GM18499 (cell line): ENCODE results near the gene ATCAY.
"Not testable (repeated sequence)": the region's sequence is repeated elsewhere in the genome, so short reads cannot be mapped to it uniquely, and the experiment has no call there.

Experiments used
- ATAC-seq: cut with Tn5 transposase; IDR thresholded peaks from one replicate; pipeline ENCODE4 v1.9.1; 2021; ENCODE audit warnings: moderate number of reproducible peaks; ENCODE audit not compliant: insufficient read depth, unreplicated experiment

ATCAY gene

DNA sequence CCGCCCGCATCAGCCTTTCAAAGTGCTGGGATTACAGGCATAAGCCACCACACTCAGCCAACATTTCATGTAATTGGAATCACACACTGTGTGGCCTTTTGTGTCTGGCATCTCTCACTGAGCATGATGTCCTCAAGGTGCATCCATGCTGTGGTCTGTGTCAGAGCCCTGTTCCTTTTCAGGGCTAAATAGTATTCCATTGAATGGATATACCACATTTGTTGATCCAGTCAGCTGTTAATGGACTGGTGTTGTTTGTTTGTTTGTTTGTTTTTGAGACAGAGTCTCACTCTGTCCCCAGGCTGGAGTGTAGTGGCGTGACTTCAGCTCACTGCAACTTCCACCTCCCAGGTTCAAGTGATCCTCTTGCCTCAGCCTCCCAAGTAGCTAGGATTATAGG, 17.9 kb downstream of the ATCAY start:
- no peak for ATAC-seq

DNA sequence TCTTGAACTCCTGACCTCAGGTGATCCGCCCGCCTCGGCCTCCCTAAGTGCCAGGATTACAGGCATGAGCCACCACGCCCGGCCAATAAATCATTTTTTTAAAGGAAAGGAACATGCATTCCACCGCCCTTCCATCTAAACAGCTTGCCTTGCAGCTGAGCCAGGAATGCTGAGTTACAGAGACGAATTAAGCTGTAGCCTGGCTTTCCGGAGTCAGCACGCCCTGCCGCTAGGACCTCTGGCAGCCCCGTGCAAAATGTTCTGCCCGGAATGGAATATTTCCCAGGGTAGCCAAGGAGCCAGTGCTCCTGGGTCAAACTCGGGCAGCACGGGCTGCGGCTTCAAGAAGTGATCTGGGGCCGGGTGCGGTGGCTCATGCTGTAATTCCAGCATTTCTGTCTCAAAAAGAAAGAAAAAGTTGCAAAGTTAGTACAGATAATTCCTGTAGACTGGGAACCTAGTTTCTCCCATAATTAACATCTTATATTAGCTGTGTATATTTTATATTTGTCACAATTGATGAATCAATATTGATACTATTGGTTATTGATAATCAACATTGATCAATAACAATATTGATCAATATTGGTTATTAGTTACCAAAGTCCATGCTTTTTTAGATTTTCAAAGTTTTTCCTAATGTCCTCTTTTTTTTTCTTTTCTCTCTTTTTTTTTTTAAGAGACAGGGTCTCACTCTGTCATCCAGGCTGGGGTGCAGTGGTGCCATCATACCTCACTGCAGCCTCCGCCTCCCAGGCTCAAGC, 19.2 kb downstream of the ATCAY start:
- ATAC-seq, result no peak

DNA sequence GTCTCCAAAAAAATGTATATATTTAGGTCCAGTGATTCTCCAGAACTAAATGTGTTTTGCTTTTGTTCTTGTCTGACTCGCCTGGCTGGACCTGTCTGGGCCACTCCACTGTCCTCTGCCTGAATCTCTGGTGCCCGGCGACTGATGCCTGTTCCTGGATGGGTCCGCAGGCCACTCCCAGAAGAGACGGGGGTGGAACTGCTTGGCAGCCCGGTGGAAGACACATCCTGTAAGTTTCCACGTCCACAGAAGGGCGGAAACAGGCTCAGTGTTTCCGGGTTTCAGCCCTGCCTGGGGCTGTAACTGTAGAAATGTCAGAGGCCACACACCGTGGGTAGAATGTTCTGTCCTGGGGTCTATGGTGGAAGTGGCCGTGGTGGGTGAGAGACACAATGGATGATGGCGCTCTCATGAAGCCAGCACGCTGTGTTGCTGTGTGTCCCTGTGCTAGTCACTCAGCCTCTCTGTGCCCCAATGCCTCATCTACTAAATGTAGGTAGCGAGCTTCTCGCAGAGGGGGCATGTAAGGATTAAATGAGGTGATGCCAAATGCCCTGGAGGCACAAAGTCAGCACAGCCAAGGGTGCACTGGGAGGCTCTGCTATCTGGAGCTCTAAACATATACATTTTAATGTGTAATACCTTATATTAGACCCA, 22.0 kb downstream of the ATCAY start:
- ATAC-seq, result no peak

DNA sequence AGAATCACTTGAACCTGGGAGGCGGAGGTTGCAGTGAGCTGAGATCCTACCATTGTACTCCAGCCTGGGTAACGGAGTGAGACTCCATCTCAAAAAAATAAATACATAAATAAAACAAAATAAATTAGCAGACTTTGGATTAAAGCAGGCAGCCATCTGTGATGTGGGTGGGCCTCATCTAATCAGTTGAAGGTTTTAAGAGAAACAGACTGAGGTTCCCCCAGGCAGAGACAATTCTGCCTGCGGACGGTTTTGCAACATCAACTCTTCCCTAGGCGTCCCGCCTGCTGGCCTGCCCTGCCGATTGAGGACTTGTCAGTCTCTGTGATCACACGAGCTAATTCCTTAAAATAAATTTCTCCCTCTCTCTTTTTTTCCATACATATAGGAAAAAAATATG, 23.7 kb downstream of the ATCAY start:
- ATAC-seq, result no peak

DNA sequence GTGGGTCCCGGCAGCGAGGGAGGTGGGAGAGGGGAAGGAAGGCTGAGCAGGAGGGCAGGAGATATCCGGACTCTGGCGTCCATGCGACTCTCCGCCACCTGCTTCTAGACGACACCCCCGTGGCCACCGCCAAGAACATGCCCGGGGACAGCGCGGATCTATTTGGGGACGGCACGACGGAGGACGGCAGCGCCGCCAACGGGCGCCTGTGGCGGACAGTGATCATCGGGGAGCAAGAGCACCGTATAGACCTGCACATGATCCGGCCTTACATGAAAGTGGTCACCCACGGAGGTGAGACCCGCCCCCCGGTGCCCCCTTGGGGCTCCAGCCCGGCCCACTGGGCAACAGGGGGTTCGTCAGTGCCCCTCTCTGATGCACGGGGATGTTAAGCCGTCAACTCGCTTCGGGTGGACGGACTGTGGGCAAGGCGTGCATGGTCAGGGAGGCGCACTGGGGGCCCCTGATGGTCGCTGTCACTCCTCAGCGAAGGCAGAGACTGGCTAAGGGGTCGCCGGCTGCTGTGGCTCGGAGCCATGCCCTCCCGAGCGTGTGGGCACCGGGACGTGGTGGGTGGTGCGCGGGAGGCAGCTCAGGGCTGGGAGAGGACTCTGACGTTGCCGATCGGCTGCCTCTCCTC, 27.3 kb downstream of the ATCAY start:
- no peak for ATAC-seq

DNA sequence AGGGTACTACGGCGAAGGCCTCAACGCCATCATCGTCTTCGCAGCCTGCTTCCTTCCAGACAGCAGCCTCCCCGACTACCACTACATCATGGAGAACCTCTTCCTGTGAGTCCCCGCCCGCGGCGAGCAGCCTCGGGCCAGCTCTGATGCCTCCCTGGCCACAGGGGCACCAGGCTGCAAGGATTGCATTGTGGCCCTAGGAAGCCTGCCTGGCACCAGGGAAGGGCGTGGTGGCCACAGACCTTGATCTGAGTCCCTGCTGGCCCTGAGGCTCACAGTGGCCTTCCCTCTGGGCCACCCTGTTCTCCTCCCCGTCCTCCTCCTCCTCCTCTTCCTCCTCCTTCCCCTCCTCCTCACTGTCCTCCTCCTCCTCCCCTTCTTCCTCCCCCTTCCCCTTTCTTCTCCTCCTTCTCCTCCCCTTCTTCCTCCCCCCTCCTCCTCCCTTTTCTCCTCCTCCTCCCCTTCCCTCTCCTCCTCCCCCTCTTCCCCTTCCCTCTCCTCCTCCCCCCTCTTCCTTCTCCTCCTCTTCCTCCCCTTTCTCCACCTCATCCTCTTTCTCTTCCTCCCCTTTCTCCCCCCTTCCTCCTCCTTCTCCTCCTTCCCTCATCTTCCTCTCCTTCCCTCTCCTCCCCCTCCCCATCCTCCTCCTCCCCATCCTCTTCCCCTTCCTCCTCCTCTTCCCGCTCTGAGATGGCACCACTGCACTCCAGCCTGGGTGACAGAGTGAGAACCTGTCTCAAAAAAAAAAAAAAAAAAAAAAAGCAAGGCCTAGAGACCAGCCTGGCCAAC, 28.0 kb downstream of the ATCAY start:
- no peak for ATAC-seq

DNA sequence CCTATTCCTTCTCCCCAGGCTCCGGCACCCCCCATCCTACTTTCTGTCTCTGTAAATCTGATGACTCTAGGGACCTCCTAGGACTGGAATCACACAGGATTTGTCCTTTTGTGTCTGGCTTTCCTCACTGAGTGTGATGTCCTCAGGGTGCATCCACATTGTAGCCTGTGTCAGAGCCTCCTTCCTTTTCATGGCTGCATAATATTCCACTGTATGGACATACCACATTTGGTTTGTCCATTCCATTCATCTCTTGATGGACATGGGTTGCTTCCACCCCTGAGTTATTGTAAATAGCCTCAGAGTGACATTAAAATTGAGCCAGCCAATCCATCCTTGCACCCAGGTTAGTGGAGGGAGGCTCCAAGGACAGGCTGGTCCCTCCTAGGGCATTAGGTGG, 29.6 kb downstream of the ATCAY start:
- ATAC-seq, result no peak

DNA sequence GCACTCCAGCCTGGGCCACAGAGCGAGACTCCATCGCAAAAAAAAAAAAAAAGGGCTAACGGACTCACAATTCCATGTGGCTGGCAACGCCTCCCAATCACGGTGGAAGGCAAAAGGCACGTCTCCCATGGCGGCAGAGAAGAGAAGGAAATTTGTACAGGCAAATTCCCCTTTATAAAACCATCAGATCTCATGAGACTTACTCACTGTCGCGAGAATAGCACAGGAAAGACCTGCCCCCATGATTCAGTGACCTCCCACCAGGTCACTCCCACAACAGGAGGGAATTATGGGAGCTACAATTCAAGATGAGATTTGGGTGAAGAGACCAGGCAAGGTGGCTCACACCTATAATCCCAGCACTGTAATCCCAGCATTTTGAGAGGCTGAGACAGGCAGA, 33.7 kb downstream of the ATCAY start:
- ATAC-seq, result no peak

DNA sequence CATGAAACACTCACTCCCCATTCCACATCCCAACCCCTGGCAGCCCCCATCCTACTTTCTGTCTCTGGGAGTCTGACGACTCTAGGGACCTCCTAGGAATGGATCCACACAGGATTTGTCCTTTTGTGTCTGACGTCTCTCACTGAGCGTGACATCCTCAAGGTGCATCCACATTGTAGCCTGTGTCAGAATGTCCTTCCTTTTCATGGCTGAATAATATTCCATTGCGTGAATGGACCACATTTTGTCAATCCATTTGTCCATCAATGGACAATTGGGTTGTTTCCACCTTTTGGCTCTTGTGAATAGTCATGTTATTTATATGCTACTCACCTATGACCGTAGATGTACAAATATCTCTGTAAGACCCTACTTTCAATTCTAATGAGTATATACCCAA, 35.5 kb downstream of the ATCAY start:
- no peak for ATAC-seq

DNA sequence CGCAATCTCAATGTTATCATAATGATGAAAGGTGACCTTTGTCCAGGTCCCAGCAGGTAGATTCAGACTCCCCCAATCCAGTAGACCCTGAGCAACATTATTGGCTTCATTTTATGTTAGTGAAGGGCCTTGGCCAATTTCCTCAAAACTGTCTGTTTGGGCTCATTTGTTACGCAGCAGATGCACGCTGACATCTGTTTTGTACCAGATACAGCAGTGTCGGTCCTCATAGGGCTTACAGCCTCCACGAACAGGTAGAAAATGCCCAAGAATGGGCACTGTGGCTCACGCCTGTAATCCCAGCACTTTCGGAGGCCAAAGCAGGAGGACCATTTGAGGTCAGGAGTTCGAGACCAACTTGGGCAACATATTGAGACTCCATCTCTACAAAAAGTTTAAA, 39.3 kb downstream of the ATCAY start:
- ATAC-seq, result no peak

DNA sequence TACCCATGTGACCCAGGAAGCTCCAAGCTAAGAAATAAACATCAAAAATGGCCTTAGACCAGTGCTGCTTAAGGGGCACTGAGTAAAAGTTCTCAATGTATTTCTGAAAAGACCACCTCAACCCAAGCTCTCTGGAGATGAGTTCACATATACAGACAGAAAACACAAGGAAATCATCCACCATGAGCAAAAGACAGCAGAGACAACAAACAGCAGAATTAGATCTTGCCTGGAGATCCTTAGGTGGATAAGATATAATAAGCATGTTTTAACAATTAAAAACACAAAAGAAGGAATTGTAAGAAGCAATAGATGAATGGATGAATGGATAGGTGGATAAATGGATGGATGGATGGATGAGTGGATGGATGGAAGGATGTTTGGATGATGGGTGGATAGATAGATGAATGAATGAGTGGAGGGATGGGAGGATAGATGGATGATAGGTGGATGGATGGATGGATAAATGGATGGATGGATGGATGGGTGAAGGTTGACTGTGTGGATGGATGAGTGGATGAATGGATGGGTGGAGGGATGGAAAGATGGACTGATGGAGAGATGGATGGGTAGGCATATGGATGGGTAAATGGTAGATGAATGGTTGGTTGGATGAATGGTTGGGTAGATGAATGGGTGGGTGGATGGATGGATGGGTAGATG, 42.7 kb downstream of the ATCAY start:
- no peak for ATAC-seq

DNA sequence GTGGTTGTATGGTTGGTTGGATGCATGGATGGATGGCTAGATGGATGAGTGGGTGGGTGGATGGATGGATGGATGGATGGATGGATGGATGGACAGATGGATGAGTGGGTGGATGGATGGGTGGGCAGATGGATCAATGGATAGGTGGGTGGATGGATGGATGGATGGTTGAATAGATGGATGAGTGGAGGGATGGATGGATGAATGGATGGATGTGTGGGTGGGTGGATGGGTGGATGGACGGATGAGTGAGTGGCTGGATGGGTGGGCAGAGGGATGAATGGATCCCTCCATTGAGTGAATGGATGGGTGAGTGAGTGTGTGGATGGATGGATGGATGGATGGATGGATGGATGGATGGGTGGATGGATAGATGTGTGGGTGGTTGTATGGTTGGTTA, 43.4 kb downstream of the ATCAY start:
- ATAC-seq, result no peak

DNA sequence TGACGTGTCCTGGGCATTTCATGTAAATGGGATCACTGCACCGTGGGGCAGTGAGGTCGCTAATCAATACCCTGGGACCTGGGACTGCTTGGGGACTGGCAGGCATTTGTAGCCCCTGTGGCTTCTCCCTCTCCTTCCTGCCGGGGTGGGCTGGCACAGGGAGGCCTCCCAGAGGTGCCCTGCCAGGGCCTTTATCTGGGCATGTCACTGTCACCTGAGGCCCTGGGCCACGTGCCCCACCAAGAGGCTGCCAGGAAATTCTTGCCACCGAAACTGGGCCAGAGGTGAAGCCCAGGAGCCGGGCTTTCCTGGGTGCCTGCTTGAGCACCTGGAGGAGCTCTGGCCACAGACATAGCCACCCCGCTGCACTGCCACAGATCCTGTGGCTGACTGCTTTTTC, 50.6 kb downstream of the ATCAY start:
- no peak for ATAC-seq

DNA sequence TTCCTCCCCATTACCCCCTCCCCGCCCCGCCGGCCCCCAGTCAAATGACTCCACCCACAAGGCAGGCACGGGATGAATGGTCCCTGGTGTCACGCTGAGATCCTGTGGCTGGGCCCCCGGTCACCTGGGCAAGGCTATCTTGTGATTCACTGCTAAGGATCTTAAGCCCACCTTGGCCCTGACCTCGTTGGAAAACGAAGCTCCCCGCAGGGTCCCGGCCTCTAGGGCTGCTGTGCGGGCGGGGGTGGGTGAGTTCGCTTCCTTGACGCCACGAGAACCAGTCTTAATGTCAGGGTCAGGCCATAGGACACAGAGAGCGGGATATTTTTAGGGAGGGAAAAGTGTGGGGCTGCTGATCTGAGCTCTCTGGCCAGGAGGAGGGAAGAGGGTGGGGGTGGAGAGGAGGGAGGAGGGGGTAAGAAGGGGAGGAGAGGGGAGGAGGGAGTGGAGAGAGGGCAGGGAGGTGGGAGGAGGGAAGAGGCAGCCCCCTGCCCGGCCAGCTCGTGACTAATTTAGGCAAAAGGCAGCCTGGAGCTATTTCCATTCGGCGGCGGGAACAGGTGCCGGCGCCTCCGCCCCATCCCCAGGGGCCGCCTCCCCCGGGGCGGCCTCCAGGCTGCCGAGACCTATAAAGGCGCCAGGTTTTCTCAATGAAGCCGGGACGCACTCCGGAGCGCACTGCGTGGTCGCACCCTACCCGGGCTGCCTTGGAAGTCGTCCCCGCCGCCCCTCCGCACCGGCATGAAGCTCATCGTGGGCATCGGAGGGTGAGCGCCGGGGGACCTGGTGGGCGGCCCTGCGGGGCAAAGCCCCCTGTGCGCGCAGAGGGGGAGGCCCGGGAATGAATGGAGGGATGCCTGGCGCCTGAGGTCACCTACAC, 52.7 kb downstream of the ATCAY start, which contains the start of gene NMRK2:
Gene NMRK2, plus strand, starts transcription at position 139 of the 880 bp plus-strand sequence. Its CDS starts 603 bp downstream, at position 742.
- no peak for ATAC-seq

DNA sequence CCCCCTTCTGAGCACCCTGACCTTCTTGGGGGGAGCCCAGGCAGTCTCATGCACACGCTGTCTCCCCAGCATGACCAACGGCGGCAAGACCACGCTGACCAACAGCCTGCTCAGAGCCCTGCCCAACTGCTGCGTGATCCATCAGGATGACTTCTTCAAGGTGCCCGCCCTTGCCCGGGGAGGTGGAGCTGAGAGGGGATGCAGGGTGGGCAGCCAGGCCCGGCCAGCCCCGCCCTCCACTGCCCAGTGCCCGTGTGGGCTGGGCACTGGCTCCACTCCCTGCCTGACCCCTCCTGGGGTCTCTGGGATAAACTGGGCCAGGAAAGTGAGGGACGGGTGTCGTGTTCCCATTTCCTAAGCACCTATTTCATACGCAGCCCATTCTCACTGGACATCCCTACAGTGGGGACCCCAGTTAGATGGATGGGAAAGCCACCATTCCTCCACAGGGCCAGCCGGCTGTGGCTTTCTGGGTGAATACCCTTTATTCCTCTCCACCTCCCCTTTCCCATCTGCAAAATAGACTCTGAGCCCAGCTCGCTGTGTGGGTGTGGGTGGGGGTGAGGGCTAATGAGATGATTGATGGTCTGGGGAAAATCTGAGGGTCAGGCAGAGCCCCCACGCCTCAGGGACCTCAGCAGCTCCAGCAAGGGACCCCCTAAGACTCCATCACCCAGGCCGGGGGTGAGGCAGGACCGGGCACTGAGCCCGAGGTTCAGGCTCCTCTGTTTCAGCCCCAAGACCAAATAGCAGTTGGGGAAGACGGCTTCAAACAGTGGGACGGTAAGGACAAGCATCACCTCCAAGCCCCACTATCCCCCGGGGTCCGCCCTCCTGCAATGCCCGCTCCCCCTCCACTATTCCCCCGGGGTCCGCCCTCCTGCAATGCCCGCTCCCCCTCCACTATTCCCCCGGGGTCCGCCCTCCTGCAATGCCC, 56.3 kb downstream of the ATCAY start:
- ATAC-seq, result no peak

DNA sequence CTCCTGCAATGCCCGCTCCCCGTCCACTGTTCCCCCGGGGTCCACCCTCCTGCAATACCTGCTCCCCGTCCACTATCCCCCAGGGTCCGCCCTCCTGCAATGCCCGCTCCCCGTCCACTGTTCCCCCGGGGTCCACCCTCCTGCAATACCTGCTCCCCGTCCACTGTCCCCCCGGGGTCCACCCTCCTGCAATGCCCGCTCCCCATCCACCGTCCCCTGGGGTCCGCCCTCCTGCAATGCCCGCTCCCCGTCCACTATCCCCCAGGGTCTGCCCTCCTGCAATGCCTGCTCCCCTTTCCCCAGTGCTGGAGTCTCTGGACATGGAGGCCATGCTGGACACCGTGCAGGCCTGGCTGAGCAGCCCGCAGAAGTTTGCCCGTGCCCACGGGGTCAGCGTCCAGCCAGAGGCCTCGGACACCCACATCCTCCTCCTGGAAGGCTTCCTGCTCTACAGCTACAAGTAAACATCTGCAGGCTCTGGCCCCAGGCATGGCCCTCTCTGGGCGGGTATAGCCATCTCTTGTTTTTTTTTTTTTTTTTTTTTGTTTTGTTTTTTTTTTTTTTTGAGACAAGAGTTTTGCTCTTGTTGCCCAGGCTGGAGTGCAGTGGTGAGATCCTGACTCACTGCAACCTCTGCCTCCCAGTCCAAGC, 57.9 kb downstream of the ATCAY start:
- ATAC-seq, result not testable (repeated sequence)

DNA sequence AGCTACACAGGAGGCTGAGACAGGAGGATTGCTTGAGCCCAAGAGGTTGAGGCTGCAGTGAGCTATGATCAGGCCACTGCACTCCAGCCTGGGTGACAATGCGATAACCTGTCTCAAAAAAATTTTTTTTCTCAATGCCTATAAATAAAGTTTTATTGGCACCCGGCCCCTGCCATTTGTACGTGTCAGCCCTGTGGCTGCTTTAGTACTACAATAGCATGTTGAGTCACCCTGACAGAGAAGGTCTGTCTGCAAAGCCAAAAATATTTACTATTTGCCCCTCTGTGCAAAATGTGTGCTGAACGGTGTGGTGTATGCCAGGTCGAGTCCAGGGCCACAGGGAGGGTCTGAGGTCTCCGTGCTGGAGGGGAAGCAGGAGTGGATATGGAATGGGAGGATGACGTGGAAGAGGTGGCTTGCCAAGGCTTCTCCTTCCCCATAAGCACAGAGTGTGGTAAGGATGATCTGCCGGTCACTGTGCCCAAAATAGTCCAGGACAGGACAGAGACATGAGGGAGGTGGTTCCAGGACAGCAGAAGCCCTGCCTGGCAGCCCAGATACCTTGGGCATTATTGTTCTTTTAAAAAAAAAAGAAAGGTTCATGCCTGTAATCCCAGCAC, 62.4 kb downstream of the ATCAY start:
- no peak for ATAC-seq
